GM18507 (cell line): ENCODE measurements around the gene PDE3B.

Experiments used
- DNase-seq: peaks from one replicate; pipeline ENCODE4 v3.0.0; 2011; ENCODE audit warnings: low read depth; ENCODE audit not compliant: insufficient read length; ENCODE audit errors: extremely low spot score
- FAIRE-seq: peaks from 2 replicates; lab custom pipeline; 2011; peaks lifted over from hg19 to GRCh38; lab: Jason Lieb, UNC

Gene PDE3B

GRCh38 chr11:14898906-14899305 lies 255.3 kb downstream of the PDE3B start:
- no peak for FAIRE-seq
- DNase-seq = no peak

DNA sequence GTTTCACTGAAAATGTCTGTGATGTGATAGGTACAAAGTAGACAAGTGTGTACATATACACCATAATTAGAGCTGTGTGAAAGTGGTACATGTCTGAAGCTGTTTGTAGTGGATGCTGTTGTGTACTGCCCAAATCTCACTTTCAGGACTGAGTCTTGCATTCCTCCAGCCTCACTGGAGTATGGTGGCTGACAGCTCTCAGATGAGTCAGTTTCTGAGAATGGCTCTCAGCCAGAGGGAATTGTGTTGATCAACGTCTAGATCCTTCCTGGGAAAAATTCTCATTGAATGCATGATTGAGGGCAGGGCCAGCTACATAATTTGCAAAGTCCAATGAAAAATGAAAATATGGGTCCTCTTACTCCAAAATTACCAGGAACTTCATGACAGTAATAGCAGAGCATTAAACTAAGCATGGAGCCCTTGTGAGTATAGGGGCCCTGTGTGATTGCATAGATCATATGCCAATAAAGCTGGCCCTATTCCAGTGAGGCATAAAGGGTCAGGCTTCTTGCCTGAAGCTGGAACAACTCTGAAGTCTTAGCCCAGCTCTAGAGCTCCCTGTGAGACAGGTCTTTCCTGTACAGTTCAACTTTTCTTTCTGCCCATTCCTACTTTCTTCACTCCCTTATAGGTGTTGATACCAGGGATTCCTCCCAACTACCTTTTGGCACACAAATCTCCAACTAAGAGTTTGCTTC lies 259.2 kb downstream of the PDE3B start:
- DNase-seq = no peak
- FAIRE-seq = no peak

DNA sequence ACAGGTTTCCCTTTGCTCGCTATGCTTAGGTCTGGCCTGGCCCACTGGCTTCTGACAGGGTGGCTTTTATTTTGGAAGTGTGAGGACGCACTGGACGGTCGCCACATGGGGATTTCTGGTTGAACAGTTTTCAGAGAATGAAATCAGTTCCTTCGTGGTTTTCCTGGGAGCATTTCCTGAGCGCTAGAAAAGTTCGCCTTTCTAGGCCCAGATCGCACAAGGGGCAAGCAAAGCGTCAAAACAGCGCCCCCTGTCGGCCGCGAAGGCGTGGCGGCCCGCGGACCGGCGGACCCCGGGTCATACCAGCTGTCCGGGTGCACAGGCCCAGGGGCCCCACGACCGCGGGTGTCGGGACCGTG lies 261.1 kb downstream of the PDE3B start:
- DNase-seq = peak; percentile 37
- FAIRE-seq = no peak

GRCh38 chr11:14905104-14906033 lies 261.8 kb downstream of the PDE3B start:
- peak; percentile 76 for FAIRE-seq
- peak; percentile 51 for DNase-seq

GRCh38 chr11:14906578-14906977 lies 263.0 kb downstream of the PDE3B start:
- FAIRE-seq (no peak), DNase-seq (no peak)

- FAIRE-seq (no peak), DNase-seq (no peak)
These were observed 263.4 kb downstream of the PDE3B start for GRCh38 chr11:14906993-14907392.

GRCh38 chr11:14907411-14908213 lies 264.0 kb downstream of the PDE3B start:
- DNase-seq (no peak), FAIRE-seq (peak; percentile 62)

GRCh38 chr11:14908214-14908880 lies 264.7 kb downstream of the PDE3B start:
- DNase-seq (no peak), FAIRE-seq (peak; percentile 78)

GRCh38 chr11:14914536-14914935 lies 270.9 kb downstream of the PDE3B start:
- DNase-seq = no peak
- no peak for FAIRE-seq

- no peak for FAIRE-seq
These were observed 272.8 kb downstream of the PDE3B start for GRCh38 chr11:14916403-14916802.

More at GRCh38 chr11:14916403-14916802, 272.8 kb downstream of the PDE3B start:
- no peak for DNase-seq
